Gastrocnemius medialis (tissue), 4 donors: ENCODE results near the gene SLC25A26.

Experiments used
- POLR2A ChIP-seq, 2 donors: fragments of 450-650 bp; IDR thresholded peaks; one replicate each; pipeline ENCODE4 v1.6.1; 2017; ENCODE audit warnings: antibody characterized with exemption in 2 of 2, mild to moderate bottlenecking in 2 of 2, moderate library complexity in 2 of 2
- TF ChIP-seq, protein P1 (sequence below), 5 experiments: fragments of 450-650 bp in 3 of 5; fragments of 200-600 bp in 2 of 5; sonication (generic) in 2 of 5; IDR thresholded peaks in 4 of 5; conservative IDR thresholded peaks in 1 of 5; 1 replicate in 4 of 5; 2 replicates in 1 of 5; pipeline ENCODE4 v1.5.1; 2016 to 2019; ENCODE audit warnings: antibody characterized with exemption in 5 of 5, mild to moderate bottlenecking in 3 of 5, moderate library complexity in 3 of 5

DNA sequence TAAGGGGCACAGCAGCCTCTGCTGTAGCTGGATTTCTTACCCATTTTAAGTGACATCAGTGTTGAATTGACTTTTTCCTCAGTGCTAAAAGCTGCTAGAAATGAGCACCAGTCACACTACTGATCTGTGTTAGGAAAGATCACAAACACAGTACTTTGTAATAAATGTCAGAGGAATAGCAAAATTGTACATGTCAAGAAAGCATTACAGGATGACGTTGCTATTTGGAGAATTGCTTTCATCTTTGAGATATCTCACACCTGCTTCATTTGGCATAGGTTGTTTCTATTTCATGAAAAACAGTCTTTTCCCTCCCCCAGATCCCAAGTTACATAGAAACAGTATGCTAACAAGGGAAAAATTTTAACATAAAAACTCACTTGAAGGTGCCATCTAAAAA is 77.8 kb downstream of the SLC25A26 start:
- TF ChIP-seq, protein P1, sequence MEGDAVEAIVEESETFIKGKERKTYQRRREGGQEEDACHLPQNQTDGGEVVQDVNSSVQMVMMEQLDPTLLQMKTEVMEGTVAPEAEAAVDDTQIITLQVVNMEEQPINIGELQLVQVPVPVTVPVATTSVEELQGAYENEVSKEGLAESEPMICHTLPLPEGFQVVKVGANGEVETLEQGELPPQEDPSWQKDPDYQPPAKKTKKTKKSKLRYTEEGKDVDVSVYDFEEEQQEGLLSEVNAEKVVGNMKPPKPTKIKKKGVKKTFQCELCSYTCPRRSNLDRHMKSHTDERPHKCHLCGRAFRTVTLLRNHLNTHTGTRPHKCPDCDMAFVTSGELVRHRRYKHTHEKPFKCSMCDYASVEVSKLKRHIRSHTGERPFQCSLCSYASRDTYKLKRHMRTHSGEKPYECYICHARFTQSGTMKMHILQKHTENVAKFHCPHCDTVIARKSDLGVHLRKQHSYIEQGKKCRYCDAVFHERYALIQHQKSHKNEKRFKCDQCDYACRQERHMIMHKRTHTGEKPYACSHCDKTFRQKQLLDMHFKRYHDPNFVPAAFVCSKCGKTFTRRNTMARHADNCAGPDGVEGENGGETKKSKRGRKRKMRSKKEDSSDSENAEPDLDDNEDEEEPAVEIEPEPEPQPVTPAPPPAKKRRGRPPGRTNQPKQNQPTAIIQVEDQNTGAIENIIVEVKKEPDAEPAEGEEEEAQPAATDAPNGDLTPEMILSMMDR (IDR thresholded peaks at IDR 0.05 in 4 of 5, conservative IDR thresholded peaks at IDR 0.05 in 1 of 5), result no peak
- no peak for TF ChIP-seq POLR2A (IDR thresholded peaks at IDR 0.05)
